NCI-H1417 treated with DMSO at 0.1 percent for 48 hours (cell line): Measurements from ENCODE around the gene PFN3.
"Not testable (repeated sequence)": the region's sequence is repeated elsewhere in the genome, so short reads cannot be mapped to it uniquely, and the experiment has no call there.

Source experiments
- DNase-seq: peaks from one replicate; lab custom pipeline; 2025; lab: John Stamatoyannopoulos, UW

PFN3 gene

DNA sequence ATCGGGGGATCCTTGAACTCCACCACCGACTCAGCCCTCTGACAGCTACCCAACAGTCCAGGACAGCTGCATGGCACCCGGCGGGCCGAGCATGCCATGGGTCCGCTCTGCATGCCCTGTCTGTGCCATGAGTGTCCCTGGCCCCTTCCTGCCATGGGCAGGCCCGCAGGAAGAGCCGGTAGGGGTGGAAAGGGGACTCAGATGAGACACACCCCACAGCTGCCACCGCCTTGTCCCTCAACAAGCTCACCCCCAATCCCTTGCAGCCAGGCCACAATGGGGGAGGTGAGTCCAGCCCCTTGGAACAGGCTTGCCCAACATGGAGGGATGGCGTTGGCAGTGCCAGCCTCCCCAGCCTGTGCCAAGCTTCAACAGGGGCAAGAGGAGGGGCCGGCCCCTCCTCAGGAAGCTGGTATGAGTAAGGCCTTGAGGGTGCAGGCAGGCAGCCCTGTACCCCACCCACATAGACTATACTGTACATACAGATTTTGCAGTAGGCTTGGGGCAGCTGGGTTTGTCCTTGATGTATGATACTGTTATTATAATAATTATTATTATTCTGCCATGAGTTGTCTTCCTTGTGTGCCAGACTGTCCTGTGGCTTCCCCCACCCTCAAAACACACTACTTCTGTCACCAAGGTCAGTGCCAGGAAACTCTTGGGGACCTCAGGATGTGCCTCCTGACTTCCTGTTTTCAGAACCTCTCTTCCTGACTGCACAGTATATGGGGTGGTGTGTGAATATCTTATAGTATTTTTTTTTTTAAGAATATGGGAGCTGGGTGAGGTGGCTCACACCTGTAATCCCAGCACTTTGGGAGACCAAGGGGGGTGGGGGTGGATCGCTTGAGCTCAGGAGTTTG is 28.2 kb downstream of the PFN3 start:
- no peak for DNase-seq

DNA sequence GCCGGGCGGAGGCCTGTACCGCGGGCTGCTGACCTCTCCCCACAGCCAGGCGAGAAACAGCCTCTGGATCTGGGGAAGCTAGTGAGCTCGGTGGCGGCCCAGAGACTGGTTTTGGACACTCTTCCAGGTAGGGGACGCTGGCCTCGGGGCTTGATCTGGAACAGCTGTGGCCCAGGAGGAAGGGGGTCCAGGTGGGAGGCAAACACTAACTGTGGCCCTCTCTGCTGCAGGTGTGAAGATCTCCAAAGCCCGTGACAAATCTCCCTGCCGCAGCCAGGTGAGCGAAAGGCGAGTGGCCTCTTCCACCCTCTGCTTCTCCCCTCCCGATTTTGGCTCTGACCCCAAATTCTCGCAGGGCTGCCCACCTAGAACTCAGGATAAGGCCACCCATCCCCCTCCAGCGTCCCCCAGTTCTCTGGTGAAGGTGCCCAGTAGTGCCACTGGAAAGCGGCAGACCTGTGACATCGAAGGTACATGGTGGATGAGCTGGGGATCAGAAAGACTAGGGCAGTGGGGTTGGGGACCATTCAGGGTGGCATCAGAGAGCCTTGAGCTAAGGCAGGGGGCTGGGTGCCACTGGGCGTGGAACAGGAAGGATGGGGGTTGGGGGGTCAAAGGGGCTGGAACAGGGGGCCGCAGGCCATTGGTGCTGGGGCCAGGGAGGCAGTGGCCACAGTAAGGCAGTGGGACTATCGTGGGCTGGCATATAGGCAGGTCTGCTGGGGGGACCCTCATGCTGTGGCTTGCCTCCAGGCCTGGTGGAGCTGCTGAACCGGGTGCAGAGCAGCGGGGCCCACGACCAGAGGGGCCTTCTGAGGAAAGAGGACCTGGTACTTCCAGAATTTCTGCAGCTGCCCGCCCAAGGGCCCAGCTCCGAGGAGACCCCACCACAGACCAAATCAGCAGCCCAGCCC is 29.1 kb downstream of the PFN3 start:
- DNase-seq: no peak

DNA sequence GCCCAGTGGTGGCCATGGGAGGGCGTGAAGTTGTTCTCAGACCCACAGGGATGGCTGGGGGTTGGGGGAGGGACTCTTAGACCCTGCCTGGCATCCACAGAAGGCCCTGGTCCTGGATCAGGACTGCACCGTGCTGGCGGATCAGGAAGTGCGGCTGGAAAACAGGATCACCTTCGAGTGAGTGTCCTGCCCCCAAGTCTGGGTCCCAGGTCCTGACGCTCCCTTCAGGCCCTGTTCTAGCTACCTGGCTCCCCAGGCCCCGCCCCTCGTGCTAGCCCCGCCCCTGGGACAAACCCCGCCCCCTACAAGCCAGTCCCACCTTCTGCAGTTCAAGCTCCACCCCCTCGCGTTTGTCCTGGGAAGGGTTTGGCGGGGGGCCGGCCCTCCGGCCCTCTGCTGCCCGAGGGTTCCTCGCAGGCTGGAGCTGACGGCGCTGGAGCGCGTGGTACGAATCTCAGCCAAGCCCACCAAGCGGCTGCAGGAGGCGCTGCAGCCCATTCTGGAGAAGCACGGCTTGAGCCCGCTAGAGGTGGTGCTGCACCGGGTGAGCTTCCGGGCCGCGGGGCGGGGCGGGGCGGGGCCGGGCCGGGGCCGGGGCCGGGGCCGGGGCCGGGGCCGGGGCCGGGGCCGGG is 29.9 kb downstream of the PFN3 start:
- DNase-seq: no peak

DNA sequence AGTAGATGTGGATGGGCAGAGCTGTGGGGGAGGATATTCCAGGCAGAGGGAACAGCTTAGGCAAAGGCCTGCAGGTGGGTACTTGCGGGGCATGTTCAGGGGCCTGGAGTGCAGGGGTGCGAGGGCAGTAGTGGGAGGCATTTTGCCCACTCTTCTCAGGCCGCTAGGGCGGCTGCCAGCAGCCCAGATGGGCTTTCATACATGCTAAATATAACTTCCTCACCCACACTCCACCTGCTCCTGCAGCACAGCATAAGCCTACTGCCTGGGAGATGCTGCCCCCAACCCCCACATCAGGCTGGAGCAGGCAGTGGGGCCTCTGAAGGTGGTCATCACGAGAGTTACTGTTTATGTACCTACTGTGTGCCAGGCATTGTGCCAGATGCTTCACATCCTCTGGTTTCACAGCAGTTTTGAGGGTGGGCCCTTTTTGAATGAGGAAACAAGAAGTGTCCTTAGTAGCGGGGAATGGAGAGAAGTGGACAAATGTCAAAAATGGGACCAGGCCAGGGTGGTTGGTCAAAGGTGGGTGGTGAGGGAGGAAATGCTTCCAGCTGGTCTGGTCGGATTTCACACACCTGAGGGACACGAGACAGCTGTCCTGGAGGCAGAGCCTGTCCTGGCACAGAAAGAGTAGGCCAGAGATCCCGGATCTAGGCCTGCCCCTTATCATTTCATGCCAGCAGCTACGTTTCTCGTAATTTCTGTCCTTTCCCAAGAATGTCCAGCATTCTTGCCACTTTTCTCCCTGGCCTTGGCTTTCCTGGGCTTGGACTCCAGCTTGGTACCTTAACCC is 30.6 kb downstream of the PFN3 start:
- no peak for DNase-seq

DNA sequence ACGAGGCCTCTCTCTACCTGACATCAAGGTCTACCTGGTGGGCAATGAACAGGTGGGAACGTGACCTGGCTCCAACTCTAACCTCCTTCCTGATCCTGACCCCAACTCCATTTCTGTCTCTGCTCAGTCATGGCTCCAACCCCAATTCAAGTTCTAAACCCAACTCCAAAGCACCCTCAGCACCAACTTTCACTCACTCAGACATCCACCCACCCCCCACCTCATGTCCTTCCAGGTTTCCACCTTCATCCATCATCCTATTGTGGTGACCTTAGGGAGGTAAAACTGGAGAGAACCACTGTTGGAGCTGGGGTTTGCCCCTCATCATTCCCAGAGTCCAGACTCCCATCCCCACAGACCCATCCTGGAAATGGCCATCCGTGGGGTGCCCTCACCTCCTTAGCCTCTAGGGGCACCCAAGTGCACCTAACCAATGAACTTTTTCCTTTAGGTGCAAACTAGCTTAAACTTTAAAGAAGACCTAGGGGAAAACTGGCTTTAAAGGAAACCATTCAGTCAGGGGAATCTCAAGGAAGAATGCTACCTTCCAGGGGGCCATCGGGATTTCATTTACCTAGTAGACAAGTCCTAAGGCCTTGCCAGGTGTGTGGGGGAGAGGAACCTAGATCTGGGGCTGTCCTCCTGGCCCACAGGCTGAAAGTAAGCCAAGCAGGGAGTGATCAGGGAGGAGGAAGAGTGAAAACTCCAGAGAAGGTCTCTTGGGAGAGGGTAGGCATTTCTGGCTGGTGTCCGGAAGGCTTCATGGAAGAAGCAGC is 31.4 kb downstream of the PFN3 start:
- DNase-seq: no peak

DNA sequence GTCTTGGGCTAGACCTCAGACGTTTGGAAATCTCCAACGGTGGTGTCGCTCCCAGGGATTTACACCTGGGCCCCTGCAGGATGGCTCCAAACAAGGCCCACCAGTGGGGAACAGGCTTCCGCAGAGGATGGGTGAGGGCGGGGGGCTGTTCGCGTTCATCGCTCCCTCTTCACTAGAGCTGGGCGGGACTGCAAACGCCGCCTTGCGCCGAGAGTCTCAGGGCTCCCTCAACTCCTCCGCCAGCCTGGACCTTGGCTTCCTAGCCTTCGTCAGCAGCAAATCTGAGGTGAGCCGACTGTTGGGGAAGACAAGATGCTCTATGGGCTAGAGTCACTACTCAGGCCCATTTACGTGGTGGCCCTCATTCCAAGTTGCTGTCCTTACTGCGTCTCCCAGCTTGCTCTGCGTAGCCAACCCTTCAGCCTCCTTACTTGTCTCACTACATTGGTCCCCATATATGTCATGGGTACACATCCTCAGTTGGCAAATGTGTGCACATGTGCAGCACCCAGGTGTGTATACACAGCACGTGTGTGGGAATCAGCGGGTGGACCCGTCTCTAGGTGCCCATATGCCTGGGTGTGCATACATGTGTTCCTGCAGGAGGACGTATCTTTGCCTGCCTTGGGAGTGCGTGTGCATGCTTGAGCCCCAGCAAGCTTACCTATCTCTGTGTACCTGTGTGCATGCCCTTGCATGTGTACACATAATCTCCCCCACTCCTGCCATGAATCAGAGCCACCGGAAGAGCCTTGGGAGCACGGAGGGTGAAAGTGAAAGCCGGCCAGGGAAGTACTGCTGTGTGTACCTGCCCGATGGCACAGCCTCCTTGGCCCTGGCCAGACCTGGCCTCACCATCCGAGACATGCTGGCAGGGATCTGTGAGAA is 32.2 kb downstream of the PFN3 start:
- DNase-seq: no peak

DNA sequence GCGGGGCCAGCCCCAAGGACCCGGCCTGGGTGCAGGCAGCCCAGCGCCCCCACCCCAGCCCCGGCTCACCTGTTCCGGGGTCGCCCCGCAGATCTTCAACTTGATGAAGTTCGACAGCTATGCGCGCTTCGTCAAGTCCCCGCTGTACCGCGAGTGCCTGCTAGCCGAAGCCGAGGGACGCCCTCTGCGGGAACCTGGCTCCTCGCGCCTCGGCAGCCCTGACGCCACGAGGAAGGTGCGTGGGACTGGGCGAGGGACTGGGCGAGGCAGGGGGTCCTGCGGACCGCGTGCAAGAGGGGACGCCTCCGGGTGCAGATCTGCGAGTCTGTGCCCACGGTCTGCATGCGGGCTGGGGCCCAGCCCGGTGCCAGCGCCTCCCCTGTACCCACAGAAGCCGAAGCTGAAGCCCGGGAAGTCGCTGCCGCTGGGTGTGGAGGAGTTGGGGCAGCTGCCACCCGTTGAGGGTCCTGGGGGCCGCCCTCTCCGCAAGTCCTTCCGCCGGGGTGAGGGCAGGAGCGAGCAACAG is 33.1 kb downstream of the PFN3 start:
- DNase-seq: no peak

DNA sequence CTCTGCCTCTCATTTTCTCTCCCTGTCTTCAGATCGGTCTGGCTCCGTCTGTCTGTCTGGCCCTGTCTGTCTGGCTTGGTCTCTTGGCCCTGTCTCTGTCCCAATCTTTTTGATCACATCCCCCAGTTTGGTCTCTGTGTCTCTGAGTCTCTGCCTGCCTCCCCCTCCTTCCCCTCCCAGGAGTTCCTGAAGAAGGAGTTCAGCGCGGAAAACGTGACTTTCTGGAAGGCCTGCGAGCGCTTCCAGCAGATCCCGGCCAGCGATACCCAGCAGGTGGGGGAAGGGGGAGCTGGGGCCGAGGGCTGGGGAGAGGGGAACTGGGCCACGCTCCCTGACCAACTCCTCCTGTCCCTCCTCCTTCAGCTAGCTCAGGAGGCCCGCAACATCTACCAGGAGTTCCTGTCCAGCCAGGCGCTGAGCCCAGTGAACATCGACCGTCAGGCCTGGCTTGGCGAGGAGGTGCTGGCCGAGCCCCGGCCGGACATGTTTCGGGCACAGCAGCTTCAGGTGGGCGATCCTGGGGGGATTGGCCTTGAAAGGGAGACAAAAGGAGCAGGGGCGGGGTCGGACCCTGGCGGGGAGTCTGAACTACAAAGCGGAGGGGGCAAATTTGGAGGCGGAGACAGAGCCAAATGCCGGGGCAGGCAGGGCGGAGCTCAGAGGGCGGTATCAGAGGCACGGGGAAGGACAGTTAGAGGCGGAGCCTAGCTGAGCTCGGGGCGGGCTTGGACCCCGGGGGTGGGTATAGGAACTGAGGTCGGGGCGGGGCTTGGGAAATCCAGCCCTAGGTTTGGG is 33.7 kb downstream of the PFN3 start:
- no peak for DNase-seq

DNA sequence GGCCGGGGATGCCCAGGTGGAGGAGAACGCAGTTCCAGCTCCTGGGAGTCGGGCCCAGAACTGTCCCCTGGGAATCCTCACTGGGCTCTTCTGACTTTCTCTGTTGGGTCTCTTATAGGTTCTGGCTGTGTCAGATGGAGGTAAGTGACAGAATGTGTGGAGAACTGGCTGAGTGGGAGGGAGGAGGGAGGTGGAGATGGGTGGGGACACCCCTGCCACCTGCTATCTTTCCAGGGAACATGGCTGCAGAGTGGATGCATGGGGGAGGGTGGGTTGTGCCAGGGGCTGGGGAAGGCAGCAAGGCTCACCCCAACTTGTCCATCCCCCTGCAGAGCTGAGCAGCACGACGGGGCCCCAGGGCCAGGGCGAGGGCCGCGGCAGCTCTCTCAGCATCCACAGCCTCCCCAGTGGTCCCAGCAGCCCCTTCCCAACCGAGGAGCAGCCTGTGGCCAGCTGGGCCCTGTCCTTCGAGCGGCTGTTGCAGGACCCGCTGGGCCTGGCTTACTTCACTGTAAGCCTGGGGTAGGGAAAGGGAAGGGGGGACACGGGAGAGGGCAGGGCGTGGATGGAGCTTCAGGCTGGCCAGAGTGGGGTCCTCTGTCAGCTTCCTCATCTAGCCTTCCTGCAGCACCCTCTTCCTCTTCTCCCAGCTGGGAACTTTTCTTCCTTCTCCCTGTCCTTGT is 34.5 kb downstream of the PFN3 start:
- no peak for DNase-seq

DNA sequence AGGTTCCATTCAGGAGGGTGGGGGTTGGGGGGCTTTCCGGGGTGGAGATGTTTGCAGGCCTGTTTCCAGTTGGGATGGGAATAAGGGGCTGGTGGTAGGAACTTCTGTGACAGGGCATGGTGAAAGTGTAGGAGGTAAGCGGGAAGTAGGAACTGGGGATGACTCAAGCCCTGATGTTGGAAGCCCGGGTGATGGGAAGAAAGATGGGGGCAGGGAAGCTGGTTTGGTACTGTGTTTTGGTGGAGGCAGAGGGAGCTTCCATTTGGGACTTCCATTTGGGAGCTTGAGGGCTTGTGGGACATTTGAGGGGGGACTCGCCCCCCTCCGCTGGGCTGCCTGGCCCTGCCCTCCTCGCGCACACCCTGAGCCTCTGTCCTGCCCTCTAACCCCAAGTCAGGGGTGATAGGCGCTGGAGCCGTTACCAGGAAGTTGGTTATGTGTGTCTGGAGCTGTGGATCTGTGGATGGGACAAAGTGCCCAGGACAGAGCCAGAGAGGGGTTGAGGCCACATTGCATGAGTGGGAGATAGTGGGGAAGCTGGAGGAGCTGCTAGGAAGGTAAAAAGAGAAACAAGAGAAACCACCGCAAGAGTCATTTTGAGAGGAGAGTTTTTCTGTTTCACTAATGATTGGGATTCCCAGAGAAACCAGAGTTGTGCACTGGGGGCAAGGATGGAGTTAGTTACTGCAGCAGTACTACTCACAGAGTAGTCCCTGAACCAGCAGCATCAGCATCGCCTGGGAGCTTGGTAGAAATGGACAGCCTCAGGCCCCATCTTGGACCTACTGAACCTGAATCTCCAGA is 36.1 kb downstream of the PFN3 start:
- no peak for DNase-seq

DNA sequence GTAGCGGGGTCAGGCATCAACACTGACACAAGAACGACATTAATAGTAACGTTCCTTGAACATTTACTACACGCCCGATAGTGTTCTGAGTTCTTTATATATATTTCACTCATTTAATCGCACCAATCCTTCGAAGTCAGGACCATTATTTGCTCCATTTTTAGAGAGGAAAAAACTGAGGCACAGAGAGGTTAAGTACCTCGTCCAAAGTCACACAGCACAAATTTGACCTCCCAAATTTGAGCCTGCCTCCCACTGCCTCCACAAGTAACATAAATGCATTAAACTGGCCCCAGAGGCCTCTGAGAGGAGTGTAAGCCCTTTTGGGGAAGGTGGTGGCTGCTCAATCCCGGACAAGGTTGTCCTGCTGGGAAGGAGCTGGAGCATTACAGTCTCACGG is 36.9 kb downstream of the PFN3 start:
- no peak for DNase-seq

DNA sequence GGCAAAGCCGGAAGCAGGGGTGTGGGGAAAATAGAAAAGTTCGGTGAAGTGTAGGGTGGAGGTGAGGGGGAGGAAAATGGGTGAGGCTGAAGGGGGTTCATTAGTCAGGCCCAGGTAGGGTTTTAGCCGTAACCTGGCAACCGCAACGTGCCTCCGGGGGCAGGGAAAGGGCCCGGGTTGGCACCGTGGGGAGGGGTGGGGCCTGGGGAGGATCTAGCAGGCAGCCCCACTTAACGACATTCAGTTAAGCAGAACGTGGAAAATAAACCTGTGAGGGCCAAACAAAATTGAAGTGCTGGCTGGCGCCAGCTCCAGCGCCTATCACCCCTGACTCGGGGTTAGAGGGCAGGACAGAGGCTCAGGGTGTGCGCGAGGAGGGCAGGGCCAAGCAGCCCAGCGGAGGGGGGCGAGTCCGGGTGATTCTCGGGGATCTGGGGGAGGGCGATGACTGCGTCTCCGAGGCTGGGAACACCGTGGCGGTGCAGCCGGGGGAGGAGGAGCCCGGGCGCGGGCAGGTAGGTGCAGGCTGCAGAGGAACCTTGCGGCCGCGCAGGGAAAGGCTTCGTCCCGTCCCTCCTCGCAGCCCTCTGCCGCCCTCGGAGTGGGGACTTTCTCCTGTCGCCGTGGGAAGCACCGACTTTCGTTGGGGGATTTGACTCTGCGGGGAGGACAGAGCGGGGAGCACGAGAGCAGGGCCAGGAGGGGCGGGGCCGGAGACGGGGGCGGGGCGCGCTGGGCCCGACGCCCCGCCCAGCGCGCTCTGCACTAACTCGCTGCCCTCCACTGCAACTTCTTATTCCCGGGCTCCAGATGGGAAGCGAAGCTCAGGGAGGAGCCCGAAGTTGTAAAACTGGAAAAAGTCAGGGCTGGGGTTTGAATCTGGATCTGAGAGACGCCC is 37.6 kb downstream of the PFN3 start:
- DNase-seq: no peak

DNA sequence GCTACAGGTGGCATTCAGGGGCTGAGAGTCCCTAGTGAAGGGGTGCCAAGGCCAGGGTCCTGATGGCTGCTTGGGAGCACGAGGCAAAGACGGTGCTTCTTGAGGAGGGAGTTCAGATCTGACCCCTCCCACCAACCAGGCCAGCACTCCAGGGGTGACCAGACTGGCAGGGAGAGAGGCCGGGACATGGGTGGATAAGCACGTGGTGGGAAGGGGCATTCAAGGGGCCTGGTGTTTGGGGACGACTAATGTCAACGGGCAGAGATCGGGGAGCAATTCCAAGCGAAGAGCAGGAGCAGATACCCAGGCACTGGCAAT is 38.2 kb downstream of the PFN3 start:
- no peak for DNase-seq

DNA sequence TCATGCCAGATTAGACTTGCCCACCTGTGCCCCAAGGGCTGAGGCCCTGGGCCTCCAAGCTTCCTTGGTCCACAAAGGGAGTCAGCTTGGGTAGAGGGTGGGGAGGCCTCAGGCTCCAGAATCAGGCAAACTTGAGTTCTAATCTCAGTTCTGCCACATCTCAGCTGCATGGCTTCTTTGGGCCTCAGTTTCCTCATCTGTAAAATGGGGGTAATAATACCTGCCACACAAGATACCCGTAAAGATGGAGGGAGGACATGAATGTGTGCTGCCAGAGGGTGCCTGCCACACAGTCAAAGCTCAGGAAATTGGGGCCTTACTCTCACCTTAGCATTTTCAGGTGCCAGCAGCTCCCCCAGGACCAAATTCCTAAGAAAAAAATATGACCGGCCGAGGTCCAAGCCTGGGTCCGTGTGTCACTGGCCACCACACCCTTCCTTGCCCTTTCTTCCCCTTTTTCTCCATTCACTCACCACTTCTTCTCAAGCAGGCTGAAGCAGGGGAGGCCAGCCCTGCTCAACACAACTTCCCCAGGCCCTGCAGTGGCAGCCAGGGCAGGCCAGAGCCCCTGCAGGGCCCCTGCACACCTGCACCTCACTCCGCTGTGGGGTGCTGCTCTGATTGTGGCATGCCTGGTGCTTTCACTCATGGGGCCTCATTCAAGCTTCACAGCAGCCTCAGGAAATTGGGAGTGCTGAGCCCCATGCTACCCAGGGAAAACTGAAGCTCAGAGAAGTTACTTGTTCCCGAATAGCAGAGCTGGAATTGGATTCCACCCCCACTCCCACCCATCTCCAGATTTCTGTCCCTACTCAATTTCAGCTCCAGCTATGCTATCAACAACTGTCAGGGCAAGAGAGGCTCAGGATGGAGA is 38.8 kb downstream of the PFN3 start:
- no peak for DNase-seq

DNA sequence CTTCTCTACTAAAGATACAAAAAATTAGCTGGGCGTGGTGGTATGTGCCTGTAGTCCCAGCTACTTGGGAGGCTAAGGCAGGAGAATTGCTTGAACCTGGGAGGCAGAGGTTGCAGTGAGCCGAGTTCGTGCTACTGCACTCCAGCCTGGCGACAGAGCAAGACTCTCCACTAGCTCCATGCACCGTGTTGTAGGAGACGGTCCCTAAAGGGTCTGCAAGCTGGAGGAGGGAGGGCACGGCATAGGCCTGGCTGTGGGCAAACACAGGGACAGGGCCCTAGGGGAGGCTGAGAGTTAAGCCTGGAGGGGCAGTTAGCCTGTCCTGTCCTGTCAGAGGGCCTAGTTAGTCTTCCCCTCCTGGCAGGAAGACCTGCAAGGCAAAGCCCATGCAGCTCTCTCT is 39.7 kb downstream of the PFN3 start:
- DNase-seq: not testable (repeated sequence)

DNA sequence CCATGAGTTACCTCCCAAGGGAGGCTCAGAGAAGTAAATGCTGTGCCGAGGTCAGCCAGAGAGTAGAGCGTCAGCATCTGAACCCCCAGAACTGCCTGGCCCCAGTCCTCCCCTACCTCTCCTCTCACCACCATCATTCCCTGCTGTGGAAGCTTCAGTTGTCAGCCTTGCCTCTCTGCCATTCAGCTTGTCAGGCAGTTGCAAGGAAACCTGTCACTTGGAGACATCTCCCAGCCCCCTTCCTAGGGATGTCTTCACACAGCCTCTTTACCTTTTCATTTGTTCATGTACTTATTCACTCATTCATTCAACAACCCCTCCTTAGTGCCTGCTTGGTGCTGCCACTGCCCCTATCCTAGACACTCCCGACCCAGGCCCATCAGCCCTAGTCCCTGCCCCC is 40.6 kb downstream of the PFN3 start:
- DNase-seq: no peak
